Fibroblast of skin of right biceps (primary cell): ENCODE results near the gene TMTC2.
A peak's percentile ranks its signal among the peaks of the same experiment; 100 is the strongest.

Experiments used
- DNase-seq: peaks from one replicate; pipeline ENCODE4 v3.0.0-alpha.2; 2013

TMTC2 gene

GRCh38 chr12:82685790-82686167 lies 927 bp upstream of the TMTC2 start:
- DNase-seq, result peak; percentile 90

- peak; percentile 28 for DNase-seq
These were observed 610 bp downstream of the TMTC2 start for GRCh38 chr12:82687021-82688011.

GRCh38 chr12:82688035-82688501 lies 1.4 kb downstream of the TMTC2 start:
- DNase-seq, result peak; percentile 27

GRCh38 chr12:82688596-82688995 lies 1.9 kb downstream of the TMTC2 start:
- no peak for DNase-seq

DNA sequence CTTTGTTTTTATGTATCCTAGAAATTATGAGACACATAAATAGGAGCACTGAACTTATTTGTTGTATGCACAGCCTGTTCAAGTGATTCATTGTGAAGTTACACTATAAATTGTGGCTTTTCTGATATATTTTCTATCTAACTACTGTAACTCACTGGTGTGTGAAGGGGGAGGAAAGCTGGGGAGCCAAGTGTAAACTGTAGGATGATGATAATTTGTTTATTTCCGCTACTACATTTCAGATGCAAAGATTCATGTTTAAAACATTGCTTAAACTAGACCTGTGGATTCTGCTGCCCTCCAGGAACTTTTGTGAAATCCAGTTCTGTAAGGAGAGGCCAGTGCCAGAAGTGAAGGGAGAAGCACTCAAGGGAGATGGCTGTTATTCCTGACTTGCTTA lies 3.3 kb downstream of the TMTC2 start:
- DNase-seq, result no peak

DNA sequence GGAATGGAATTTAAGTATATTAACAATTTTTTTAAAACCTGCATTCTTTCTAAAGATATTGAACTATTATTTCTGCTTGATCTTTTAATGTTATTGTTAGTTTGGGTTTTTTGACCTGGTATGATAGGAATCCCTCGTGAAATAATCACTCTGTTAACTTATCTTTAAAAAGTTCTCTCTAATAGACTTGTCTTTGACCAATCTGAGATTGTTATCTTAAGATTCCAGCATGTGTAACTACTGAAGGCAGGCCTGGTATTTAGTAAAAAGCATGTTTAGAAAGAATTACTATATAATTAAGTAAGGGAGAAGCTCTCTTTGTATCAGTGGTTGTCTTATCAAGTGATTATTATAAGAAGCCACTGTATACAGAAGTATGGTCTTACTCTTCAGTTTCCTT lies 4.8 kb downstream of the TMTC2 start:
- no peak for DNase-seq

DNA sequence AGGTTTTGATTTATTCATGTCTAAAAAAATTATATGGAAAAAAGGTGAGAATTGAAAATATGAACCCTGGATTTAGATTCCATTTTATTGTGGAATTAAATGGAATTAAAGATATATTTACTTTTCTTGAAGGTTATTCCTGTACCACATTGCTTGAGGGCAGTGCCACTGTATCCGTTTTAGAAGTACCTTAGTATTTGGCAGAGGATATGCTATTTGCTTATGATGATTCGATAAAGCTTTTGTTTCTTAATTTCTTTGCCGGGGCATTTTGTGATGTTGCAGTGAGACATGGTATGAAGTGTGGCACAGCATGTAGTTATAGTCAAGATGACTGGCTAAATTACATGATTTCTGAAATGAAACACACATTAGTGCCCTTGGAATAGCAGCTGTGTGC lies 7.6 kb downstream of the TMTC2 start:
- DNase-seq, result no peak

GRCh38 chr12:82694970-82695369 lies 8.3 kb downstream of the TMTC2 start:
- DNase-seq, result peak; percentile 62

GRCh38 chr12:82695531-82695930 lies 8.8 kb downstream of the TMTC2 start:
- no peak for DNase-seq

DNA sequence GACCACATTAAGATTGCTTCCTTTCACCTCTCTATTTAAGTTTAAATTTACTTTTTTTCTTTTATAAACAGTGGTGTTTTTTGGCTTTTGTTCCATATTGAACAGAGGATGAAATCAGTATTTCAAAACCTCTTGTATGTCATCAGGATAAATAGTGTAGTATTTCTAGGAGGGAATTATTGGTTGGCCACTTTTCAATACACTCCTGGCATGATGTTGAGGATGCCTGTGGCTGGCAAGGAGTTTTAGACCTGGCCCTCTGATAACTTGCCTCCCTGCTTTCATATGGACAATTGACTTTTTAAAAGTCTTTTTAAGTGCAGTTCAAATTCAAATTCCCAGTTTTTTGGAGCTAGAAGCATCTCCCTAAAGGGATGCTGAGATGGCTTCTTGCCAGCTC lies 9.8 kb downstream of the TMTC2 start:
- no peak for DNase-seq

DNA sequence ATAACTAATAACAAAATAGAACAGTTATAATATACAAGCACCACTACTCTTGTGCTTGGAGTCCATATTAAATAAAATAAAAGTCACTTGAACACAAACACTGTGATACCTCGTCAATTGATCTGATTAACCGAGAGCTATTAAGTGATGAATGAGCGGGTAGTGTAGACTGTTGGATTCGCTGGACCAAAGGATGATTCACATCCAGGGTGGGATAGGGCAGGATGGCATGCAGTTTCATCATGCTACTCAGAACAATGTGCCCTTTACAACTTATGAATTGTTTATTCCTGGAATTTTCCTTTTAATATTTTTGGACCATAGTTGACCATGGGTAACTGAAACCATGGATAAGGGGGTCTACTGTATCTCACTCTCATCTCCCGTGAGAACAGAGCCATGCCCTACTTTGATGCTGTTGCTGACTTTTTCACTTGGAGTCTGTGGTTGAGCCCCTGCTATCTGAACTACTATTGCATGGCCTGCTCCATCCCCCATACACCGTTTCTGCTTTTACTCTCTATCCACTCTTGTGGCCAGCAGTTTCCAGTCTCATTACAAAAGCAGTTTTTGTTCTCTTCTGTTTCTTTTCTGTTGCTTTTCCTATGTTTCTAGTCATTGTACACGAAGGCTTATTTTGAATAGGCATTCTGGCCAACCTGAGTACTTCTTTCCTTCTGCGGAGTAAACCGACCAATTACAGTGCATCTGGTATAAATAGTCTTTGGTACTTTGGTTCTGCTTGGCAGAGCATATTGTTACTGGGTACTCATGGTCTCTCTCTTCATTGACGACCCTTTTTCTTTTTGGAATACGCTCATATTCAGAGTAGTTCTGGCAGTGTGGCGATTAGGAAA lies 12.2 kb downstream of the TMTC2 start:
- DNase-seq, result no peak

DNA sequence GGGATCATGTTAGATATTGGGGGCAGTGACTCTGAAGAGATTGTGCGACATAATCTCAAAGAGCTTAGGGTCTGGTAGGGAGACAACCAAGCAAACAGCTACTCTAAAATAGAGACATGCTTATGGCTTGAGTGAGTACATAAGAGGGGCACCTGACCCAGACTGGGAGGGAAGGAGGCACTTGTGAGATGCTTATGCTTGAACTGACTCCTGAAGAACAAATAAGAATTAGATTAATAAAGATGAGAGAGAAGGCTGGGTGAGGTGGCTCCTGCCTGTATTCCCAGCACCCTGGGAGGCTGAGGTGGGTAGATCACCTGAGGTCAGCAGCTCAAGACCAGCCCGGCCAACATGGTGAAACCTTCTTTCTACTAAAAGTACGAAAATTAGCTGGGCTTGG lies 19.1 kb downstream of the TMTC2 start:
- DNase-seq, result no peak

- peak; percentile 3 for DNase-seq
These were observed 21.6 kb downstream of the TMTC2 start for GRCh38 chr12:82708061-82708879.

- no peak for DNase-seq
These were observed 23.2 kb downstream of the TMTC2 start for GRCh38 chr12:82709794-82710355.

DNA sequence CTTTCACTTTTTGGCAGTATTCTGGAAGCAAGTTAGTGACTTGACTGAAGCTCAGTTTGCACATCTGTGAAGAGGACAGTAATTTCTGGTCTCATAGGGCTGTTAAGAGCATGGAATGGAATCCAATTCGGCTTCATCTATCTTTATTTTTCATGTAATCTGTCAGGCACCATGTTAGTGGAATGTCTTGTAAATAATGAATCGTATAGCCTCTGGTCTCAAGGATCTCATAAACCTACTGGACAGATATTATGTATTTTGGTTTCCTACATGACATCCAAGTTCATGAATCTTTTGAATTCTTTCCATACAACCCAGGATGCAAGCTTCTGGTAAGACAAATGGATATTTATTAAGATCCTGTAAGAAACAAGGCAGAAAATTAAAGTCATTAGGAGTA lies 24.0 kb downstream of the TMTC2 start:
- DNase-seq, result no peak

DNA sequence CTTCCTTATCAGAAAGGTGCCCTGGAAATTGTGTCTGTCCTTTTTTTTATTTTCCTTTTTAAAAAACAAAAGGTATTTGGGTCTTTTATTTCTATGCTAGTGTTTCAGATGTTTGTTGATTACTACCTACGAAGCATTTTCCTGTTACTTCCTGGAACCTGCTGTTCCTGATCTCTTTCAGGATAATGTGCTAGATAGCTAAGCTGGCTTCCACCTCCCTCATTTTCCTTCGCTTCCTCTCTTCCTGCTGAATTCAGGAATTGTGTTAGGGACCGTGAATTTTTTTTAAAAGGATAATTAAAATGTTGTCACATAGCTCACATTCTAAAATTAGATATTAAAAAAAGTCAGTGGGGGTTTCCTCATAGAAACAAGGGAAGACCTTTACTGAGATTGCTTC lies 27.7 kb downstream of the TMTC2 start:
- DNase-seq, result no peak

DNA sequence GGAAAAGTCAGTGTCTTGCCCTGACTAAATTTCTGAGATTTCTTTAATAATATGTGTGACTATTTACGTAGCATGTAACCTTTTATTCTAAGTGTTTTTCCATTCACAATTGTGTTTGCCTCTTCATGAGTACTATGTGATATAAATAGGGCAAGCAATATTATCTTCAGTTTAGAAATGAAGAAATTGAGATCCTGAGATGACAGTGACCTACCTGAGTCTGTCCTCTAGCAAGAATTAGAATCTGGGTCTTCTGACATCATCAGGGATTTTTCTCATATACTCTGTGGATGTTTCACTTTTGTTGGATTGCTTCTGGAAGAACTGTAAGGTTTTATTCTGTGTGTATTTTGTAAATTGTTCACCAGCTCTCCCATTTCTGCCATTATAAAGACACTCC lies 35.0 kb downstream of the TMTC2 start:
- no peak for DNase-seq

DNA sequence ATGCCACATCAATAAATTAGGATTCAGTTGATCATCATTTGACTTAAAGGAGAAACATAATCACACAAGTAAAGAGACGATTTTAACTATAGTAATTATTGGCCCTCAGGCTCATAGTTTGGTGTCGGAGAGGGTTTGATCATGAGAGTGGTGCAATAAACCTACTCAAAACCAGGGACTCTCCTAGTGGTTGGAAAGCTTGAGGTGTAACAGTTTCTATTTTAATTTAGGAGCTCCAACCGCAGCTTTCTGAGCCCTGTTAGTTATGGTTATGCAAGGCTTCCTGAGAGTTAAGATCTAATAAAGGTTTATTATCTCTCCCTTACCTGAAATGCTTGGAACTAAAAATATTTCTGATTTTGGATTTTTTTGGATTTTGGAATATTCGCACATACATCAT lies 36.4 kb downstream of the TMTC2 start:
- DNase-seq, result no peak

GRCh38 chr12:82723891-82724290 lies 37.2 kb downstream of the TMTC2 start:
- DNase-seq, result no peak

DNA sequence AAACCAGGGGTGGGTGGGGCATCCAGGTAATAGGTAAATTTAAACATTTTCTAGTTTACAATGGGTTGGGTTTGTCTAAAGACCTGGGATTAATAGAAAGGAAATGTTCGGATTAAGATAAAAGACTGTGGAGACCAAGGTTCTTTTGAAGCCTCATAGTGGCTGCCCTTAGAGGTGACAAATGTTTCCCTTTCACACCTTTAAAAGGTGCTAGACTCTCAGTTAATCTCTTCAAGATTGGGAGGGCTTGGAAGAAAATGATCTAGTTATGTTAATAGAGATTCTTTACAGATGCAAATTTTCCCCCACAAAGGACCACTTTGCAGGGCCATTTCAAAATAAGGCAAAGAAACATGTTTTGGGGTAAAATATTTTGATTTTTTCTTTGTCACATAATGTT lies 39.0 kb downstream of the TMTC2 start:
- no peak for DNase-seq

GRCh38 chr12:82727886-82728285 lies 41.2 kb downstream of the TMTC2 start:
- DNase-seq, result no peak

DNA sequence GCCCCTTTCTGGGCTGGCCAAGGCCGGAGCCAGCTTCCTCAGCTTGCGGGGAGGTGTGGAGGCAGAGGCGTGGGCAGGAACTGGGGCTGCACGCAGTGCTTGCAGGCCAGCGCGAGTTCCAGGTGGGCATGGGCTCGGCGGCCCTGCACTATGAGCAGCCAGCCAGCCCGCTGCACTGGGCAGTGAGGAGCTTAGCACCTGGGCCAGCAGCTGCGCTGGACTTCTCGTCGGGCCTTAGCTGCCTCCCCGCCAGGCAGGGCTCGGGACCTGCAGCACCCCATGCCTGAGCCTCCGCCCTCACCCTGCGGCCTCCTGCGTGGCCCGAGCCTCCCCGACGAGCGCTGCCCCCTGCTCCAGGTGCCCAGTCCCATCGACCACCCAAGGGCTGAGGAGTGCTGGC lies 42.0 kb downstream of the TMTC2 start:
- DNase-seq, result no peak
